ENCODE results near the gene MAP4K3. TPM values are rescaled to one million over a fixed set of nuclear protein-coding genes. Genes with fewer than 3 reads are reported as not detected.

Gene MAP4K3
- total RNA-seq, 4 donors from 2014 or later = 49.4 to 89.0 (median 79.2) TPM

DNA sequence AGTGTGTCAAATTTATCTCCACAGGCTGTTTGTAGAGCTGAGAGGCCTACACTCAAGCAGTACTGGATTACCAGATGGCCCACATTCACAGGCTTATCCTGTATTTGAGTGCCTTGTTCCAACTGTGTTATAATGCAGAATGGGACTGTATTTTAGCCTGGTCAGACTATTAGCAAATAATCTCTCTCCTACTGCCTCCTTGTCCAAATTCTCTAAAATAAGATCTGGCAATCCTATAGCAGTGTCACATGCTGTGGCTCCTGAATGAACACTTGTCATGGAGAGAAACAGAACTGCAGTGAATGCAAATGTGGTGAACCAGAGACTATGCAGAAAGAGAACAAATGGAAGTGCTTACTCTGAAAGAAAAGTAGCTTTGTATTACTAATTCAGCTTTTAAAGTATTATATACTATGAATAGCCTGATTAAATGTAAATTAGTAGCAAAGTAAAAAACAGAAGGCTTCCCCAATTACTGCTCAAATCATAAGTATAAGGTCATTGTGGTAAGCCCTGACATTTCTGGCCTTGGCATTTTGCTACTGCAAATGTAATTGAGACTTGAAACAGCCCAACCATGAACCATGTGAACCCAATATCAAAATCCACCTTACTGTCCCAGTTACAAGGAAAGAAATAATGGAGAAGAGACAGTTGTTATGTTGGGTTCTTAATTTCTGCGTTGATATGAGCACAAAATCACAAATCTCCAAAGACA is 80.0 kb downstream of the MAP4K3 start:
- H3K27me3 ChIP-seq = no peaks in the 10 kb centered on the region

DNA sequence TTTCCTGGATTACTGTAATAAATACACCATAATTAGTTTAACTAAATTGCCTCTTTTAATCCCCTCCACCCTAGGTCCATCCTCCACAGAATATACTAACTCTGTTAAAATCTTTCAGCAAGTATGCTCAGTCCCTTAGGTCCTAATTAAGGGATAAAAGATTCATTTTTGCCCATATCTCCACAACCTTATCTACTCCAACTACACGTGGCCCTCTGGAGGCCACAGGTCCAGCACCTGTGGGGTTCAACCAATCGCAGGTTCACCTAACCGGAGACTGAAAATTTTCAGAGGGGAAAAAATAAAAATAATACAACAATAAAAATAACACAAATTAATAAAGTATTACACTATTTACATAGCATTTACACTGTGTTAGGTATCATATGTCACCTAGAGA is 86.4 kb downstream of the MAP4K3 start:
- H3K27ac ChIP-seq = no peak overlapping the region
- no peaks in the 10 kb centered on the region for H3K9me3 ChIP-seq
- H3K4me1 ChIP-seq = no peaks in the 10 kb centered on the region
- no peak for ATAC-seq
- peaks cover 0 to 18% of the 10 kb centered on the region in 2 donors for H3K36me3 ChIP-seq
- WGBS, 2 donors (ENCODE audit: low coverage in 1 of 2) = 60 to 71% methylated on average over 1 to 3 of the region's 3 CpGs
- TF ChIP-seq POLR2A (IDR thresholded peaks at IDR 0.05) = no peak
- TF ChIP-seq POLR2AphosphoS5 (IDR thresholded peaks at IDR 0.05) = no peak
- TF ChIP-seq, protein P1, sequence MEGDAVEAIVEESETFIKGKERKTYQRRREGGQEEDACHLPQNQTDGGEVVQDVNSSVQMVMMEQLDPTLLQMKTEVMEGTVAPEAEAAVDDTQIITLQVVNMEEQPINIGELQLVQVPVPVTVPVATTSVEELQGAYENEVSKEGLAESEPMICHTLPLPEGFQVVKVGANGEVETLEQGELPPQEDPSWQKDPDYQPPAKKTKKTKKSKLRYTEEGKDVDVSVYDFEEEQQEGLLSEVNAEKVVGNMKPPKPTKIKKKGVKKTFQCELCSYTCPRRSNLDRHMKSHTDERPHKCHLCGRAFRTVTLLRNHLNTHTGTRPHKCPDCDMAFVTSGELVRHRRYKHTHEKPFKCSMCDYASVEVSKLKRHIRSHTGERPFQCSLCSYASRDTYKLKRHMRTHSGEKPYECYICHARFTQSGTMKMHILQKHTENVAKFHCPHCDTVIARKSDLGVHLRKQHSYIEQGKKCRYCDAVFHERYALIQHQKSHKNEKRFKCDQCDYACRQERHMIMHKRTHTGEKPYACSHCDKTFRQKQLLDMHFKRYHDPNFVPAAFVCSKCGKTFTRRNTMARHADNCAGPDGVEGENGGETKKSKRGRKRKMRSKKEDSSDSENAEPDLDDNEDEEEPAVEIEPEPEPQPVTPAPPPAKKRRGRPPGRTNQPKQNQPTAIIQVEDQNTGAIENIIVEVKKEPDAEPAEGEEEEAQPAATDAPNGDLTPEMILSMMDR (IDR thresholded peaks at IDR 0.05) = no peak
- TF ChIP-seq EP300 (IDR thresholded peaks at IDR 0.05) = no peak
- H3K27me3 ChIP-seq = no peaks in the 10 kb centered on the region
- H3K4me3 ChIP-seq = no peak overlapping the region

More for the DNA sequence above, 80.0 kb downstream of the MAP4K3 start:
- WGBS, 2 donors (ENCODE audit: low coverage in 1 of 2) = 80 to 94% methylated on average over 1 of the region's 1 CpG
- H3K4me1 ChIP-seq = peaks cover 0 to 9% (median 0%) of the 10 kb centered on the region in 3 donors
- peak; percentile 31 for ATAC-seq
- H3K27ac ChIP-seq = no peak overlapping the region
- peaks cover 0 to 18% (median 0%) of the 10 kb centered on the region in 3 donors for H3K9me3 ChIP-seq
- H3K4me3 ChIP-seq = no peak overlapping the region
- peaks cover 0 to 18% of the 10 kb centered on the region in 2 donors for H3K36me3 ChIP-seq
- TF ChIP-seq POLR2A (IDR thresholded peaks at IDR 0.05) = no peak
- TF ChIP-seq EP300 (IDR thresholded peaks at IDR 0.05) = no peak
- TF ChIP-seq, protein P1 (IDR thresholded peaks at IDR 0.05) = no peak
- TF ChIP-seq POLR2AphosphoS5 (IDR thresholded peaks at IDR 0.05) = no peak

DNA sequence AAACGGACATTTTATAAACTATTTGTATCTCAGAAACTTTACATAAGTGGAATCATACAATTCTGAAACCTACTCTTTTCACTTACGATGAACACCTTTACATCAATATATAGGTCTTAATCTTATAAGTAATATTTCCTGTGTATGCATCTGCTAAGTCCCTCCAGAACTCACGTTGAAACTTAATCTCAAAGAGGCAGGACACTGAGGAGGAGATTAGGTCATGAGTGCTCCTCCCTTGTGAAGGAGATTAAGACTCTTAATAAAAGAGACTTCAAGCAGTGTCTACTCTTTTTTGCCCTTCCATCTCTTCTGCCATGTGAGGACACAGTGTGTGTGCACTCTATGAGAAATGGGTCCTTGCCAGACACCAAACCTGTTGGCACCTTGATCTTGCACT is 98.6 kb downstream of the MAP4K3 start:
- ATAC-seq = no peak
- 72 to 73% methylated on average over 3 of the region's 3 CpGs for WGBS, 2 donors (ENCODE audit: low coverage in 1 of 2)
- Histone ChIP-seq H3K4me1 (no peaks in the 10 kb centered on the region), H3K9me3 (no peaks in the 10 kb centered on the region), H3K27ac (no peak overlapping the region), H3K36me3 (peaks cover 0 to 7% of the 10 kb centered on the region in 2 donors), H3K27me3 (no peaks in the 10 kb centered on the region), H3K4me3 (no peak overlapping the region)
- TF ChIP-seq EP300 (IDR thresholded peaks at IDR 0.05) = no peak
- TF ChIP-seq POLR2A (IDR thresholded peaks at IDR 0.05) = no peak
- TF ChIP-seq POLR2AphosphoS5 (IDR thresholded peaks at IDR 0.05) = no peak
- TF ChIP-seq, protein P1 (IDR thresholded peaks at IDR 0.05) = no peak

DNA sequence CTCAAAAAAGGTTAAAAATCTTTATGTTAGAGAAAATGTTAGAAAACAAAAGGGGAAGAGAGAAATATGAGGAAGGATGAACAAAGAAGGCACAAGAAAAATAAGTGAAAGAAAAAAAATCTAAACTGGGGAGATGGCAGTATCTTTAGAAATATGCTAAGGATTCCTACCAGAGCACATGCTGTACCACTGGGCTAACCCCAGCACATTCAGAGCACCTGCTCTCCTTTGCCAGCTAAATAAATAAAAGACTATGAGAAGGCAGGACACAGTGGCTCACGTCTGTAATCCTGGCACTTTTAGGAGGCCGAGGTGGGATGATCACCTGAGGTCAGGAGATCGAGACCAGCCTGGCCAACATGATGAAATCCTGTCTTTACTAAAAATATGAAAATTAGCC is 101.2 kb downstream of the MAP4K3 start:
- no peak for ATAC-seq
- H3K4me3 ChIP-seq = no peak overlapping the region
- no peaks in the 10 kb centered on the region for H3K9me3 ChIP-seq
- WGBS, 2 donors (ENCODE audit: low coverage in 1 of 2) = 96% methylated on average over 3 of the region's 3 CpGs; no CpG with 5 or more reads in 1 of the 2 donors
- H3K27me3 ChIP-seq = no peaks in the 10 kb centered on the region
- H3K27ac ChIP-seq = no peak overlapping the region
- no peak for TF ChIP-seq EP300 (IDR thresholded peaks at IDR 0.05)
- no peak for TF ChIP-seq POLR2AphosphoS5 (IDR thresholded peaks at IDR 0.05)
- TF ChIP-seq, protein P1 (IDR thresholded peaks at IDR 0.05) = no peak
- TF ChIP-seq POLR2A (IDR thresholded peaks at IDR 0.05) = no peak
- H3K4me1 ChIP-seq = no peaks in the 10 kb centered on the region
- H3K36me3 ChIP-seq = peaks cover 0 to 12% of the 10 kb centered on the region in 2 donors

DNA sequence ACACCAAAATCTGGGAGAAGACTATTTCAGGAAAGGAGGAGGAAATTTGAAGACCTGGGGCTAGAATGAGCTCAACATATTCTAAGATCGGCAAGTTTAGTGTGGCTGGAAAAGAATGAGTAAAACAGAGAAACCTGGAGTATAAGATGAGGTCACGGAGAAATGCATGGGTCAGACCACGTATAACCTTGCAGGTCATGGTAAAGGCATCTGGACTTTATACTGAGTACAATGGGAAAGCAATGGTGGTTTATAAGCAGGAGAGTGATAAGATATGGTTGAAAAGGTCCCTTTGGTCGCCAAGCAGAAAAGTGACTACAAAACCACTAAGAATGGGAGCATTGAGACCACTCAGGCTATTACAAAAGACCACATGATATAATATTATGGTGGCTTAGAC is 102.1 kb downstream of the MAP4K3 start:
- Histone ChIP-seq H3K27me3 (no peaks in the 10 kb centered on the region), H3K9me3 (no peaks in the 10 kb centered on the region), H3K4me1 (no peaks in the 10 kb centered on the region), H3K27ac (no peak overlapping the region), H3K36me3 (peaks cover 0 to 12% of the 10 kb centered on the region in 2 donors), H3K4me3 (no peak overlapping the region)
- ATAC-seq = no peak
- TF ChIP-seq EP300 (IDR thresholded peaks at IDR 0.05) (no peak), POLR2AphosphoS5 (IDR thresholded peaks at IDR 0.05) (no peak), POLR2A (IDR thresholded peaks at IDR 0.05) (no peak)
- TF ChIP-seq, protein P1 (IDR thresholded peaks at IDR 0.05) = no peak
- WGBS, 2 donors (ENCODE audit: low coverage in 1 of 2) = 97 to 100% methylated on average over 3 to 4 of the region's 4 CpGs
